Erythroblast (primary cell): Measurements from ENCODE around the gene KRTAP4-6.
"Not testable (repeated sequence)": the region's sequence is repeated elsewhere in the genome, so short reads cannot be mapped to it uniquely, and the experiment has no call there.

ENCODE experiments used
- DNase-seq, 2 experiments: peaks; one replicate each; lab custom pipeline; 2025; lab: John Stamatoyannopoulos, UW
- GATA1 ChIP-seq: IDR thresholded peaks from 2 replicates; pipeline ENCODE4 v1.6.1; 2011; ENCODE audit warnings: low read depth, mild to moderate bottlenecking, control low read depth, low read length, moderate library complexity
- POLR2A ChIP-seq: IDR thresholded peaks from 2 replicates; pipeline ENCODE4 v1.6.1; 2011; ENCODE audit warnings: mild to moderate bottlenecking, low read length

The KRTAP4-6 gene

GRCh38 chr17:41103896-41104295 lies 36.4 kb downstream of the KRTAP4-6 start:
- DNase-seq = no peak
- TF ChIP-seq POLR2A (no peak), GATA1 (no peak)

DNA sequence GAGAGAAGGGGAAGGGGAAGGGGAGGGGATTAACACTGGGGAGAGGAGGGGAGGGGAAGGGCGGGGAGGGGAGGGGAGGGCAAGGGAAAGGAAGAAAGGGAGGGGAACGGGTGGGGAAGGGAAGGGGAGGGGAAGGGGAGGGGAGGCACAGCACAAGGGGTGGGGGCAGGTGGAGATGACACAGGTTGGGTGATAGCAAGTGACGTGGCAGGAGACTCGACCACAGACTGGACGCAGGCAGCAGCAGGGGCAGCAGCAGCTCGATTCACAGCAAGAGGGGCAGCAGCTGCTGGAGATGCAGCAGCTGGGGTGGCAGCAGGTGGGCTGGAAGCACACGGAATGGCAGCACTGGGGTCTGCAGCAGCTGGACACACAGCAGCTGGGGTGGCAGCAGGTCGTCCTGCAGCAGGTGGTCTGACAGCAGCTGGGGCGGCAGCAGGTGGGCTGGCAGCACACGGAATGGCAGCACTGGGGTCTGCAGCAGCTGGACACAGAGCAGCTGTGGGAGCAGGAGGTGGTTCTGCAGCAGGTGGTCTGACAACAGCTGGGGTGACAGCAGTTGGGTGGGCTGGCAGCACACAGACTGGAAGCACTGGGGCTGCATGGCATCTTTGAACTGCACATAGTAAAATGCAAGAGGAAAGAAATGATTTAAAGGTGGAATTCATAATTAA lies 38.6 kb downstream of the KRTAP4-6 start, which contains the start of gene KRTAP4-16:
Gene KRTAP4-16, minus strand, starts transcription at position 624 of the 674 bp plus-strand sequence. Its CDS starts 0 bp downstream, at position 624.
- TF ChIP-seq POLR2A (no peak), GATA1 (no peak)
- no peak for DNase-seq

- not testable (repeated sequence) for DNase-seq
Observed at GRCh38 chr17:41099682-41100480, 40.5 kb downstream of the KRTAP4-6 start.

GRCh38 chr17:41098481-41098880 lies 41.9 kb downstream of the KRTAP4-6 start:
- TF ChIP-seq POLR2A = no peak
- no peak for TF ChIP-seq GATA1
- DNase-seq = no peak

GRCh38 chr17:41098042-41098441 lies 42.3 kb downstream of the KRTAP4-6 start, which contains the start of gene KRTAP4-8:
TSS of gene KRTAP4-8 (minus strand) at chr17:41098142. CDS start at chr17:41098084, 58 bp downstream.
- TF ChIP-seq GATA1 = no peak
- no peak for TF ChIP-seq POLR2A
- DNase-seq = no peak

DNA sequence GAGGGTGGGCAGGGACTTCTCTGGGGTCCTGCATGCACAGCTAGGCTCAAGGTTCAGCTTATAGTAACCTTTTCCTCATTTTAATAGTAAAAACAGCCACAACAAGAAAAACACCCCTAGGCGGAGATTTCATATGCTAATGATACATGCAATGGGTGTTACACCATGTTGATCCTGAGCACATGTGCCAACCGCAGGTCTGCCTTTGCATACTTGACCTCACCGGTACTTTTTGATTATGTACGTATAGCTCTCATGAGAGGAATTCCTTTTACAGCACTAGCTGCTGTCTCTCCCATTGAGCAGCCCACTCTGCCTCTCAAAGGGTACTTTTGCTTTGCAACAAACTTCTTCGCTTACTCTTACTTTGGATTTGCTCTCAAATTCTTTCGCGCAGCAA lies 44.3 kb downstream of the KRTAP4-6 start:
- TF ChIP-seq POLR2A = no peak
- no peak for TF ChIP-seq GATA1
- DNase-seq = no peak
